ENCODE measurements around the gene VSIG8. TPM values are rescaled to one million over a fixed set of nuclear protein-coding genes. Genes with fewer than 3 reads are reported as not detected.

The VSIG8 gene
- total RNA-seq, 1 donor from 2014 or later: not detected

- no peak overlapping the region for H3K27ac ChIP-seq
- H3K4me3 ChIP-seq: no peak overlapping the region
- intact Hi-C loops (cut with DNase I): no loop called here
- DNase-seq (ENCODE audit: low spot score in 2 of 2): no peak
- TF ChIP-seq CTCF (IDR thresholded peaks at IDR 0.05): no peak
- H3K4me1 ChIP-seq: no peaks in the 10 kb centered on the region
- no peaks in the 10 kb centered on the region for H3K27me3 ChIP-seq
- no peaks in the 10 kb centered on the region for H3K9me3 ChIP-seq
- peaks cover 0 to 4% of the 10 kb centered on the region in 2 donors for H3K36me3 ChIP-seq
These were observed 23.2 kb downstream of the VSIG8 start for GRCh38 chr1:159839116-159839849.

GRCh38 chr1:159838715-159839114, 23.7 kb downstream of the VSIG8 start:
- no peaks in the 10 kb centered on the region for H3K27me3 ChIP-seq
- no peaks in the 10 kb centered on the region for H3K4me1 ChIP-seq
- H3K36me3 ChIP-seq: peaks cover 0 to 4% of the 10 kb centered on the region in 2 donors
- TF ChIP-seq CTCF (IDR thresholded peaks at IDR 0.05): no peak
- DNase-seq (ENCODE audit: low spot score in 2 of 2): no peak
- intact Hi-C loops (cut with DNase I): no loop called here
- no peak overlapping the region for H3K27ac ChIP-seq
- H3K4me3 ChIP-seq: no peak overlapping the region
- no peaks in the 10 kb centered on the region for H3K9me3 ChIP-seq

GRCh38 chr1:159835862-159836525, 26.5 kb downstream of the VSIG8 start:
- intact Hi-C loops (cut with DNase I): no loop called here
- TF ChIP-seq CTCF (IDR thresholded peaks at IDR 0.05): peak in 1 of 3 experiments; percentile 16
- no peak for DNase-seq (ENCODE audit: low spot score in 2 of 2)

GRCh38 chr1:159835356-159835755, 27.1 kb downstream of the VSIG8 start:
- no peak for DNase-seq (ENCODE audit: low spot score in 2 of 2)
- no peaks in the 10 kb centered on the region for H3K9me3 ChIP-seq
- H3K27ac ChIP-seq: no peak overlapping the region
- no peaks in the 10 kb centered on the region for H3K27me3 ChIP-seq
- no peaks in the 10 kb centered on the region for H3K4me1 ChIP-seq
- TF ChIP-seq CTCF (IDR thresholded peaks at IDR 0.05): no peak
- H3K4me3 ChIP-seq: no peak overlapping the region
- H3K36me3 ChIP-seq: peaks cover 0 to 4% of the 10 kb centered on the region in 2 donors
- intact Hi-C loops (cut with DNase I): no loop called here

More at GRCh38 chr1:159835862-159836525, 26.5 kb downstream of the VSIG8 start:
- Histone ChIP-seq H3K4me3 (no peak overlapping the region), H3K4me1 (no peaks in the 10 kb centered on the region), H3K27me3 (no peaks in the 10 kb centered on the region), H3K9me3 (no peaks in the 10 kb centered on the region), H3K27ac (no peak overlapping the region), H3K36me3 (peaks cover 0 to 4% of the 10 kb centered on the region in 2 donors)

GRCh38 chr1:159832309-159832708, 30.1 kb downstream of the VSIG8 start:
- peaks cover 0 to 4% of the 10 kb centered on the region in 2 donors for H3K36me3 ChIP-seq
- H3K27ac ChIP-seq: no peak overlapping the region
- no peaks in the 10 kb centered on the region for H3K27me3 ChIP-seq

More at GRCh38 chr1:159832309-159832708, 30.1 kb downstream of the VSIG8 start:
- Histone ChIP-seq H3K4me1 (no peaks in the 10 kb centered on the region), H3K9me3 (no peaks in the 10 kb centered on the region), H3K4me3 (no peak overlapping the region)
- DNase-seq (ENCODE audit: low spot score in 2 of 2): no peak
- intact Hi-C loops (cut with DNase I): no loop called here
- no peak for TF ChIP-seq CTCF (IDR thresholded peaks at IDR 0.05)
